Lower lobe of right lung (tissue), 2 donors: ENCODE measurements around the gene TAOK3. TPM values are rescaled to one million over a fixed set of nuclear protein-coding genes. Genes with fewer than 3 reads are reported as not detected.

ENCODE experiments used
- ATAC-seq, 2 donors: fragments of 200-7000 bp; cut with Tn5 transposase; one replicate each; pipeline ENCODE4 v1.9.1; 2020 to 2022; ENCODE audit warnings: mild to moderate bottlenecking in 2 of 2, moderate library complexity in 2 of 2
- DNase-seq: peaks from one replicate; pipeline ENCODE4 v3.0.0-alpha.2; 2020
- H3K27ac ChIP-seq: fragments of 200-600 bp; one replicate; pipeline ENCODE4 v1.8.0; 2022
- H3K27me3 ChIP-seq: fragments of 200-600 bp; one replicate; pipeline ENCODE4 v1.8.0; 2022; ENCODE audit warnings: low read depth
- H3K36me3 ChIP-seq: fragments of 200-600 bp; one replicate; pipeline ENCODE4 v1.8.0; 2022; ENCODE audit warnings: mild to moderate bottlenecking
- H3K4me1 ChIP-seq: fragments of 200-600 bp; one replicate; pipeline ENCODE4 v1.8.0; 2022
- H3K4me3 ChIP-seq: fragments of 200-600 bp; one replicate; pipeline ENCODE4 v1.8.0; 2022; ENCODE audit warnings: mild to moderate bottlenecking
- H3K9me3 ChIP-seq: fragments of 200-600 bp; one replicate; pipeline ENCODE4 v1.8.0; 2022
- intact Hi-C: fragments of 100-400 bp; cut with DNase I; formaldehyde crosslinking; loops from one replicate; pipeline ENCODE4 v1.11.0; 2022
- total RNA-seq: library from RNA; stranded (reverse); fragmentation: NEBNext Ultra II Directional; extraction: Animal tissue kit (Norgen Biotek cat#: 25700); gene quantifications from one replicate; pipeline ENCODE4 v1.2.1, GENCODE V29; 2021
- TF ChIP-seq, protein P1 (sequence below): fragments of 200-600 bp; IDR thresholded peaks from one replicate; pipeline ENCODE4 v1.8.0; 2022; ENCODE audit warnings: antibody characterized with exemption, mild to moderate bottlenecking
- donor health status: DM: no; HTN: yes; CAD: no; lungs with severe emphysema.

The TAOK3 gene
- total RNA-seq, 1 donor from 2014 or later, result 68.8 TPM

DNA sequence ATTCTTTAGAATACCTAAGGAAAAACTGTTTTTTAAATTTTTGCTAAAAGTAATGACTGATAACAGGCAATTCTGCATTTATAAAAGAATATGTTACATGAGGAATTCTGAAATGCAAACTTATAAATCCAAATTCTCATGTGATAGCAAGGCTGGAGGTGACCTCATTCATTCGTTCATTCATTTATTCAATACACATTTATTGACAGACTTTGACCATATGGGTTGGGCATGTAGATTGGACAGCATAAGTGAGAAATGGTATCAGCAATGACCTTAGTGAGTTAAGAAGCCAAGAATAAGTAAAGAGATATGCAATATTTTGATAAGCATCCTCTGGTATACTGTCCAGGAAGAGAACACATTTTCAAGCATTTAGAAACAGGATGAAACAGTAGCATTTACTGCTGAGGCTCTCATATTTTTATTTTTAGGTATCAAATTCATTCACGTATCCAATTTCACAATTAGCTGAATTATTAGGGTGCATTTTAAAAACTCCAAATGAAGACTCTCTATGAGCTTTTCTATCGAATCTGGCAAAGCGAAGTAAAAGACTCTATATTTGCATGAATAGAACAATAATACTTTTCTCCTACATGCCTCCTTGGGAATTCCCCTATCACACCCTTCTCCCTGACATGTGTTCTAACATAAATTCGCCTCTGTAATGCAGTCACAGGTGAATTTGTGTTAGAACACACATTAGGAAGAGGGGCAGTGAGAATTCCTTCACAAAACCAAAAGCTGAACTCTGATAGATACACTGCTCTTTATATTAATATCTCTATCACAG is 186.9 kb downstream of the TAOK3 start:
- Histone ChIP-seq H3K27me3 (no peaks in the 10 kb centered on the region), H3K27ac (no peak overlapping the region), H3K36me3 (peaks cover 7% of the 10 kb centered on the region), H3K9me3 (no peaks in the 10 kb centered on the region), H3K4me1 (peaks cover 12% of the 10 kb centered on the region), H3K4me3 (no peak overlapping the region)
- no peak for ATAC-seq
- TF ChIP-seq, protein P1, sequence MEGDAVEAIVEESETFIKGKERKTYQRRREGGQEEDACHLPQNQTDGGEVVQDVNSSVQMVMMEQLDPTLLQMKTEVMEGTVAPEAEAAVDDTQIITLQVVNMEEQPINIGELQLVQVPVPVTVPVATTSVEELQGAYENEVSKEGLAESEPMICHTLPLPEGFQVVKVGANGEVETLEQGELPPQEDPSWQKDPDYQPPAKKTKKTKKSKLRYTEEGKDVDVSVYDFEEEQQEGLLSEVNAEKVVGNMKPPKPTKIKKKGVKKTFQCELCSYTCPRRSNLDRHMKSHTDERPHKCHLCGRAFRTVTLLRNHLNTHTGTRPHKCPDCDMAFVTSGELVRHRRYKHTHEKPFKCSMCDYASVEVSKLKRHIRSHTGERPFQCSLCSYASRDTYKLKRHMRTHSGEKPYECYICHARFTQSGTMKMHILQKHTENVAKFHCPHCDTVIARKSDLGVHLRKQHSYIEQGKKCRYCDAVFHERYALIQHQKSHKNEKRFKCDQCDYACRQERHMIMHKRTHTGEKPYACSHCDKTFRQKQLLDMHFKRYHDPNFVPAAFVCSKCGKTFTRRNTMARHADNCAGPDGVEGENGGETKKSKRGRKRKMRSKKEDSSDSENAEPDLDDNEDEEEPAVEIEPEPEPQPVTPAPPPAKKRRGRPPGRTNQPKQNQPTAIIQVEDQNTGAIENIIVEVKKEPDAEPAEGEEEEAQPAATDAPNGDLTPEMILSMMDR, result no peak
- intact Hi-C loops, result loop anchor here (10.0 kb wide), 1 partner anchor 189 kb away; the partner anchor contains the start of genes SUDS3 and TAOK3
- DNase-seq, result no peak

DNA sequence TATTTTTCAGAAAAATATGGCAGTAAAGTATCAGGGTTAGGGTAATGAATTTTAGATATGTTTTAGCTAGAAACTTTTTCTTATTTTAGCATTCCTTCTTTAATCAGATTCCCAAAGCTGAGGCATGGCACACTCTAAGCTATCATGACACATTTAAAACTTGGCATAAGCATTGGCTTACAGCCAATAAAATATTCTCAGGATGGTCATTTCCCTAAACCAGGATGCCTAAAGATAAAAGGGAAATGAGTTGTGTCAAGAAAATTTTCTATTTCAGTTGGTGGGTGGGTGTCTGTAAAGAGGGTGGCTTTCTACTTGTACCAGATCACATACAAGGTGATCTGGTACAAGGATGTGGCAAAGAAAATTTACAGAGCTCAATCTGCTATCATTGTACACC is 189.0 kb downstream of the TAOK3 start:
- DNase-seq (no peak), ATAC-seq (no peak)
- H3K27ac ChIP-seq, result no peak overlapping the region
- TF ChIP-seq, protein P1, result no peak
- intact Hi-C loops, result loop anchor here (10.0 kb wide), 1 partner anchor 191 kb away; the partner anchor contains the start of genes SUDS3 and TAOK3
- H3K27me3 ChIP-seq, result no peaks in the 10 kb centered on the region
- no peak overlapping the region for H3K4me3 ChIP-seq
- H3K9me3 ChIP-seq, result no peaks in the 10 kb centered on the region
- H3K36me3 ChIP-seq, result peaks cover 26% of the 10 kb centered on the region
- peaks cover 12% of the 10 kb centered on the region for H3K4me1 ChIP-seq

DNA sequence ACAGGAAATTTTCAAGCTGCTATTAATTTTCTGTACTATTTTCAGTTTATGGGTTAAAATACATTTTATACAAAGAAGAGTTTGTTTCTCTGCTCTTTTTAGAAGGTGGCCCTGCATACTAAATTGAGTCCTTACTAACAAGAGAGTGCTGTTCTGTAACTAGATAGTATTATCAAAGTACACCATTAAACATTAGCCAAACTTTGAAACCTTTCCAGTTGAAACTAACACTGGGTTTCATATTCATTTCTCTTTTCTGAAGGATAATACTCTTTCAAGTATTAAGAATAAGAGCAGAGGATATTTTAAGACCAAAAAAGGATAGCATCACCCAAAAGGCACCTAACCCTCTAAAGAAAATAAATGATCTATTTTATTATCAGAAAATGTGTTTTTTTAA is 189.6 kb downstream of the TAOK3 start:
- ATAC-seq (no peak), DNase-seq (no peak)
- Histone ChIP-seq H3K27ac (no peak overlapping the region), H3K4me1 (peaks cover 12% of the 10 kb centered on the region), H3K27me3 (no peaks in the 10 kb centered on the region), H3K36me3 (peaks cover 31% of the 10 kb centered on the region), H3K4me3 (no peak overlapping the region), H3K9me3 (no peaks in the 10 kb centered on the region)
- TF ChIP-seq, protein P1, result no peak
- intact Hi-C loops, result loop anchor here (10.0 kb wide), 1 partner anchor 192 kb away; the partner anchor contains the start of genes SUDS3 and TAOK3

DNA sequence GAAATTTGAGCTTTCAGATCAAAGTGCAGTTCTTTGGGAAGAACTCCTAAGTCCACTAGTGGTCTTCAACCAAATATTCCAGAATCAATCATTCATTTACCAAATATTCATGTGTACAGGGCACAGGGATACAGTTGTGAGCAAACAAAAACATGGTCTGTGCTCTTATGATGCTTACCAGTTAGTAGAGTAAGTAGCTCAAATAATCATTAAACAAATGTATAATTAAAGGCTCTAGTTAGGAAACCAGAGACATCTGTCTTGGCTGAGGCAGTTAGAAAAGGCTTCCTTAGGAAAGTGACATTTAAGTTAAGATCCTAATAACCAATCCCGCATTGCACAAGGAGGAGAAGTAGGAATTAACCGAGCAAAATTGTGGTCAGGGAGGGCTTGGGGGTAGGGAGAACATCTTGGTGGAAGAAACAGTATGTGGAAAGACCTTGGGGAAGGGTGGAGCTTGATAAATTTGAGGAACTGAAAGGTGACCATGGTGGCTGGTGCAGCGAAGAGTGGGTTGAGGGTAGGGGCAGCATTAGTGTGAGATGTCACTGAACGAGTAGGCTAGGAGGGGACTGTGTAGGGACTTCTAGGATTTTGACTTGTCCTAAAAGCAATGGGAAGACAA is 196.8 kb downstream of the TAOK3 start:
- DNase-seq, result no peak
- Histone ChIP-seq H3K9me3 (no peaks in the 10 kb centered on the region), H3K4me3 (no peak overlapping the region), H3K4me1 (no peaks in the 10 kb centered on the region), H3K27ac (no peak overlapping the region), H3K27me3 (no peaks in the 10 kb centered on the region), H3K36me3 (peaks cover 98% of the 10 kb centered on the region)
- peak; percentile 73 to 86 for ATAC-seq
- TF ChIP-seq, protein P1, result no peak
- intact Hi-C loops, result no loop called here

DNA sequence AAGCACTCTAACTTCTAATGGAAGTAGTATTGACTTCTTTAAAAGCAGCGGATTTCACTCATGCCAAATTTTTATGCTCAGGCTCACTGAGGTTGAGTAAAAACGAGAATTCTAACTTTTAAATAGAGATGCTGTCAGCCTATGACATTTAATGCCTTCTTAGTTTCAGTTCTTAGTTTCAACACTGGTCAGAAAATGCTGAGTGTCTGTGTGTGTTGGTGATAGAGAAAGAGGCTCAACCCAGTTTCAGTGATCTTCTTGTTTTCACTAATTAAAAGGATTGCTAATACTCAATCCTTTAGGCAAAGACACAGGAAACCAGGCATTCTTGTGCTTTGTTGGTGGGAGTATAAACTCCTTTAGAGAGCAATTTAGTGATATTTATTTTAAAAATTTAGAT is 205.8 kb downstream of the TAOK3 start:
- Histone ChIP-seq H3K27ac (no peak overlapping the region), H3K27me3 (no peaks in the 10 kb centered on the region), H3K4me3 (no peak overlapping the region), H3K36me3 (peaks cover 67% of the 10 kb centered on the region), H3K9me3 (no peaks in the 10 kb centered on the region), H3K4me1 (no peaks in the 10 kb centered on the region)
- no peak for DNase-seq
- TF ChIP-seq, protein P1, result no peak
- intact Hi-C loops, result no loop called here
- ATAC-seq, result no peak
